Parathyroid adenoma (tissue), 2 donors: ENCODE data around the gene SHANK1.

Source experiments
- H2AFZ ChIP-seq: fragments of 300-600 bp; sonication (generic); one replicate; pipeline ENCODE4 v1.7.0; 2017; ENCODE audit warnings: antibody characterized with exemption, mild to moderate bottlenecking
- H3K27ac ChIP-seq: fragments of 300-600 bp; sonication (generic); one replicate; pipeline ENCODE4 v1.7.0; 2017
- H3K27me3 ChIP-seq: fragments of 300-600 bp; sonication (generic); one replicate; pipeline ENCODE4 v1.7.0; 2017; ENCODE audit warnings: low read length; ENCODE audit not compliant: control insufficient read depth, insufficient read depth
- H3K36me3 ChIP-seq: fragments of 300-600 bp; sonication (generic); one replicate; pipeline ENCODE4 v1.7.0; 2017; ENCODE audit warnings: low read length; ENCODE audit not compliant: control insufficient read depth, insufficient read depth
- H3K4me1 ChIP-seq: fragments of 300-600 bp; sonication (generic); one replicate; pipeline ENCODE4 v1.7.0; 2017; ENCODE audit warnings: control low read depth
- H3K4me2 ChIP-seq: fragments of 300-600 bp; sonication (generic); one replicate; pipeline ENCODE4 v1.7.0; 2017; ENCODE audit warnings: low read length
- H3K4me3 ChIP-seq: fragments of 300-600 bp; sonication (generic); one replicate; pipeline ENCODE4 v1.7.0; 2017; ENCODE audit warnings: low read depth, low read length
- H3K79me2 ChIP-seq: fragments of 300-600 bp; sonication (generic); one replicate; pipeline ENCODE4 v1.7.0; 2017; ENCODE audit warnings: control low read depth
- H3K9ac ChIP-seq: fragments of 300-600 bp; sonication (generic); one replicate; pipeline ENCODE4 v1.7.0; 2017; ENCODE audit warnings: mild to moderate bottlenecking
- H3K9me3 ChIP-seq: fragments of 300-600 bp; sonication (generic); one replicate; pipeline ENCODE4 v1.7.0; 2017; ENCODE audit warnings: low read length; ENCODE audit not compliant: control insufficient read depth
- CTCF ChIP-seq: fragments of 300-600 bp; sonication (generic); IDR thresholded peaks from one replicate; pipeline ENCODE4 v1.7.0; 2017; ENCODE audit warnings: antibody characterized with exemption, mild to moderate bottlenecking
- donor health status: primary hyperparathyroidism.

Gene SHANK1

GRCh38 chr19:50669302-50670101 lies 50.1 kb downstream of the SHANK1 start:
- Histone ChIP-seq H3K27ac (no peak overlapping the region), H3K4me3 (no peak overlapping the region), H3K36me3 (no peaks in the 10 kb centered on the region), H3K27me3 (peaks cover 3% of the 10 kb centered on the region), H2AFZ (no peak overlapping the region), H3K4me1 (no peaks in the 10 kb centered on the region), H3K79me2 (no peaks in the 10 kb centered on the region), H3K9ac (no peak overlapping the region), H3K9me3 (no peaks in the 10 kb centered on the region), H3K4me2 (no peak overlapping the region)
- peak; percentile 74 for TF ChIP-seq CTCF

- TF ChIP-seq CTCF: no peak
- Histone ChIP-seq H3K9ac (no peak overlapping the region), H3K79me2 (no peaks in the 10 kb centered on the region), H3K4me2 (no peak overlapping the region), H3K27me3 (peaks cover 3% of the 10 kb centered on the region), H2AFZ (no peak overlapping the region), H3K27ac (no peak overlapping the region), H3K36me3 (no peaks in the 10 kb centered on the region), H3K9me3 (no peaks in the 10 kb centered on the region), H3K4me1 (no peaks in the 10 kb centered on the region), H3K4me3 (no peak overlapping the region)
Measured at GRCh38 chr19:50668879-50669278, 50.7 kb downstream of the SHANK1 start.

- Histone ChIP-seq H2AFZ (no peak overlapping the region), H3K4me3 (no peak overlapping the region), H3K4me2 (no peak overlapping the region), H3K27ac (no peak overlapping the region), H3K9me3 (no peaks in the 10 kb centered on the region), H3K79me2 (no peaks in the 10 kb centered on the region), H3K27me3 (peaks cover 3% of the 10 kb centered on the region), H3K4me1 (no peaks in the 10 kb centered on the region), H3K9ac (no peak overlapping the region), H3K36me3 (no peaks in the 10 kb centered on the region)
- no peak for TF ChIP-seq CTCF
Measured at GRCh38 chr19:50668416-50668815, 51.2 kb downstream of the SHANK1 start.

- no peak overlapping the region for H3K9ac ChIP-seq
- peak overlapping the region; percentile 31 for H3K4me2 ChIP-seq
- H3K27ac ChIP-seq: no peak overlapping the region
- H3K9me3 ChIP-seq: no peaks in the 10 kb centered on the region
- H2AFZ ChIP-seq: peak overlapping the region; percentile 42
- no peaks in the 10 kb centered on the region for H3K79me2 ChIP-seq
- no peak overlapping the region for H3K4me3 ChIP-seq
- peaks cover 3% of the 10 kb centered on the region for H3K27me3 ChIP-seq
- H3K4me1 ChIP-seq: no peaks in the 10 kb centered on the region
- H3K36me3 ChIP-seq: no peaks in the 10 kb centered on the region
- no peak for TF ChIP-seq CTCF
Measured at GRCh38 chr19:50667759-50668231, 51.8 kb downstream of the SHANK1 start.
